Measurements from ENCODE around the gene CEP112.
"Not testable (repeated sequence)": the region's sequence is repeated elsewhere in the genome, so short reads cannot be mapped to it uniquely, and the experiment has no call there.

The CEP112 gene

DNA sequence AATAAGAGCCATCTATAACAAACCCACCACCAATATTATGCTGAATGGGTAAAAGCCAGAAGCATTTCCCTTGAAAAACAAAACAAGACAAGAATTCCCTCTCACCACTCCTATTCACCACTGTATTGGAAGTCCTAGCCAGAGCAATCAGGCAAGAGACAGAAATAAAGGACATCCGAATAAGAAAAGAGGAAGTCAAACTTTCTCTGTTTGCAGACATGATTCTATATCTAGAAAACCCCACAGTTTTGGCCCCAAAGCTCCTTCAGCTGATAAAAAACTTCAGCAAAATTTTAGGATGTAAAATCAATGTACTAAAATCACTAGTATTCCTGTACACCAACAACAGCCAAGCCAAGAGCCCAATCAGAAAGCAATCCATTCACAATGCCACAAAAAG lies 358.7 kb downstream of the CEP112 start:
- ChIA-PET CTCF (no interaction called here), POLR2A (no interaction called here)
- TF ChIP-seq, protein P1, sequence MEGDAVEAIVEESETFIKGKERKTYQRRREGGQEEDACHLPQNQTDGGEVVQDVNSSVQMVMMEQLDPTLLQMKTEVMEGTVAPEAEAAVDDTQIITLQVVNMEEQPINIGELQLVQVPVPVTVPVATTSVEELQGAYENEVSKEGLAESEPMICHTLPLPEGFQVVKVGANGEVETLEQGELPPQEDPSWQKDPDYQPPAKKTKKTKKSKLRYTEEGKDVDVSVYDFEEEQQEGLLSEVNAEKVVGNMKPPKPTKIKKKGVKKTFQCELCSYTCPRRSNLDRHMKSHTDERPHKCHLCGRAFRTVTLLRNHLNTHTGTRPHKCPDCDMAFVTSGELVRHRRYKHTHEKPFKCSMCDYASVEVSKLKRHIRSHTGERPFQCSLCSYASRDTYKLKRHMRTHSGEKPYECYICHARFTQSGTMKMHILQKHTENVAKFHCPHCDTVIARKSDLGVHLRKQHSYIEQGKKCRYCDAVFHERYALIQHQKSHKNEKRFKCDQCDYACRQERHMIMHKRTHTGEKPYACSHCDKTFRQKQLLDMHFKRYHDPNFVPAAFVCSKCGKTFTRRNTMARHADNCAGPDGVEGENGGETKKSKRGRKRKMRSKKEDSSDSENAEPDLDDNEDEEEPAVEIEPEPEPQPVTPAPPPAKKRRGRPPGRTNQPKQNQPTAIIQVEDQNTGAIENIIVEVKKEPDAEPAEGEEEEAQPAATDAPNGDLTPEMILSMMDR (IDR thresholded peaks at IDR 0.05; ENCODE audit: insufficient read depth, low read length, missing control alignments), result no peak
- DNase-seq (ENCODE audit: low read depth, low spot score), result no peak
- no peak overlapping the region for H3K4me3 ChIP-seq (ENCODE audit: low read depth, low read length)

DNA sequence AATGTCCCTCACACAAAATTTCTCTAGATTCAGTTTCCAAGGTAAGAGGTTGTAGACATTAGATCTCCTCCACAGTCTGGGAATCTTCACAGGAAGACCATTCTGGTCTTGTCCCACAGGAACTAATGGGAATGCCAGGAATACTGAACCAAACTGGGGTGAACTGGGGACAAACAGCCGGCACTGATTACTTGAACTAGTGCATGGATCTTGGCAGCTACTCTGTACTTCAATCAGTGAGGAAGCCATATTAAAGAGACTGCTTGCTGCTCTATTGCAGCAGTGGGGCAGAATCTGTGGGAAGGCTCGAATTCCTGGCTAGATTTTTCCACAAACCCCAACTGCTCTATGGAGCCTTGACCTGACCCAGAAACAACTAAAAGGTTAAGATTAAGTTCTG lies 361.6 kb downstream of the CEP112 start:
- CTCF ChIA-PET, result no interaction called here

DNA sequence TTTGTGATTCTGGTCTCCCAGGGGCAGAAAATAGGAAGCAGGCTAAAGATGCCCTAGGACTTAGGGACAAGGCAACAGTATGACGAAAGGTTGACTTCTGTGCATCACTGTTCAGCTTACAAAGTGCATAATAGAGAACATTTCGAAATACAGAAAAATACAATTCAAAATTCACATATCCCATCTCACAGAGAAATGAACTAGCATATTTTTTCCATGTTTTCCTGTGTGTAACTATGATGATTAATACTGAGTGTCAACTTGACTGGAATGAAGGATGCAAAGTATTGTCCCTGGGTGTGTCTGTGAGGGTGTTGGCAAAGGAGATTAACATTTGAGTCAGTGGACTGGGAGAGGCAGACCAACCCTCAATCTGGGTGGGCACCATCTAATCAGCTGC lies 365.4 kb downstream of the CEP112 start:
- H3K4me3 ChIP-seq (ENCODE audit: low read depth, low read length); CTCF ChIA-PET; POLR2A ChIA-PET; DNase-seq (ENCODE audit: low read depth, low spot score): not testable (repeated sequence)

More for the DNA sequence above, 361.6 kb downstream of the CEP112 start:
- no peak for DNase-seq (ENCODE audit: low read depth, low spot score)
- H3K4me3 ChIP-seq (ENCODE audit: low read depth, low read length), result no peak overlapping the region
- TF ChIP-seq, protein P1 (IDR thresholded peaks at IDR 0.05; ENCODE audit: insufficient read depth, low read length, missing control alignments), result no peak
- POLR2A ChIA-PET, result no interaction called here

DNA sequence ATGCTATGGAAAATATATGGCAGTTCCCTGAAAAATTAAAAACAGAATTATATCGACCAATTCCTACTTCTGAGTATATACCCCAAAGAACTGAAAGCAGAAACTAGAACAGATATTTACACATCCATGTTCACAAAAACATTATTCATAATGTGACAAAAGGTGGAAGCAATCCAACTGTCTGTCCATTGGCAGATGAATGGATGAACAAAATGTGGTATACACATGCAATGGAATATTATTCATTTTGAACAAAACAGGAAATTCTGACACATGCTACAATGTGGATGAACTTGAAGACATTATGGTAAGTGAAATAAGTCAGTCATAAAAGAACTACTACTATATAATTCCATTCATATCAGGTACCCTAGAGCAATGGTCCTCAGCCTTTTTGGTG lies 367.0 kb downstream of the CEP112 start:
- POLR2A ChIA-PET, result no interaction called here
- CTCF ChIA-PET, result no interaction called here
- H3K4me3 ChIP-seq (ENCODE audit: low read depth, low read length), result no peak overlapping the region
- TF ChIP-seq, protein P1 (IDR thresholded peaks at IDR 0.05; ENCODE audit: insufficient read depth, low read length, missing control alignments), result no peak
- DNase-seq (ENCODE audit: low read depth, low spot score), result no peak

DNA sequence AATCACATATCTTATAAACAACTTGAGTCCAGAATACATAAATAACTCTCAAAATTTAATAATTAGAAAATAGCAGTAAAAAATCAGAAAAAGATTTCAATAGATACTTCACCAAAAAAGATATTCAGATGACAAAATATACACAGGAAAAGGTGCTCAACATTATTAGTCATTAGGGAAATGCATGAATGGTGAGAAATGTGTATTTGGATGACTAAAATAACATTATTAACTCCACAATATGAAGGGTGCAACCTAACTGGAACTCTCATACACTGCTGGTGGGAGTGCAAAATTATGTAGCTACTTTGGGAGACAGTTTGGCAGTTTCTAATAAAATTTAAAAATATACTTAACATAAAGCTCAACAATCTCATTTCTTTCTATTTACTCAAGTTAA lies 368.2 kb downstream of the CEP112 start:
- ChIA-PET CTCF (no interaction called here), POLR2A (no interaction called here)
- TF ChIP-seq, protein P1 (IDR thresholded peaks at IDR 0.05; ENCODE audit: insufficient read depth, low read length, missing control alignments), result no peak
- DNase-seq (ENCODE audit: low read depth, low spot score), result no peak
- no peak overlapping the region for H3K4me3 ChIP-seq (ENCODE audit: low read depth, low read length)

DNA sequence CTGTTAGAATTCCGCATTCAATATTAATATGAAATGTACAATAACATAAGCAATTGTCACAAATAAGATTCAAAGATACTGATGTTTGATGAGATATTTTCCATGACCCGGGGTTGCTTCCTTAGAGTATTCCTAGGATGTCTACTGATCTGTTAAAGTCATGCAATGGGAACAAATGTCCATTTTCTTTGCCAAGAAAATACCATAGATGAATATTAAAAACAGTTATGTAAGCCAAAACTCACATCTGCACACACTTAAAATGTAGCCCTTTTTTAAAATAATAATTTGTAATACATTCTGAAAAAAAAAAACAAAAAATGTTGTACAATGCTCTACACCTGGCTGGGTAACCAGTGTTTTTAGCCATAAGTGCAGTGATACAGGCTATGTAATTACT lies 371.1 kb downstream of the CEP112 start:
- DNase-seq (ENCODE audit: low read depth, low spot score), result no peak
- ChIA-PET CTCF (no interaction called here), POLR2A (no interaction called here)
- no peak overlapping the region for H3K4me3 ChIP-seq (ENCODE audit: low read depth, low read length)
- TF ChIP-seq, protein P1 (IDR thresholded peaks at IDR 0.05; ENCODE audit: insufficient read depth, low read length, missing control alignments), result no peak

DNA sequence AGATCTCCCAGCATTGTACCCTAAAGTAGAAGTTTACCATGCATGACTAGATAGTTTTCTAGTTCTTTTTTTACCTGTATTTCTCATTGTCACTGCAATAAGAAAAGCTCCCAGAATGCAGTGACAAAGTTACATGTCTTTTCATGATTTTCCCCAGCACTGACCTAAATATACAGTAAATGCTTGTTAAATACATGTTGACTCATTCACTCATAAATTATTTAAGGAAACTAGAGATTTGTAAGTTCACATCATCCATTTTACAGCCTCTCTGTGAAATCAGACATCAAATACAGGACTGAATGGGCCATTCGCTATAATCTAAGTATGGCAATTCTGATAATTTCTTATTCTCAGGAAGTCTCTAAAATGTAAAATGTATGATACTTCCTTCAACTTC lies 371.6 kb downstream of the CEP112 start:
- no peak overlapping the region for H3K4me3 ChIP-seq (ENCODE audit: low read depth, low read length)
- ChIA-PET CTCF (no interaction called here), POLR2A (no interaction called here)
- TF ChIP-seq, protein P1 (IDR thresholded peaks at IDR 0.05; ENCODE audit: insufficient read depth, low read length, missing control alignments), result no peak
- DNase-seq (ENCODE audit: low read depth, low spot score), result no peak
